Hepatocyte (in vitro differentiated cells): ENCODE results near the gene CBFA2T3. TPM values are rescaled to one million over a fixed set of nuclear protein-coding genes. Genes with fewer than 3 reads are reported as not detected.

Source experiments
- DNase-seq: peaks from one replicate; pipeline ENCODE4 v3.0.0-alpha.2; 2016; ENCODE audit warnings: low spot score
- H2AFZ ChIP-seq: fragments of 200-600 bp; sonication (generic); 2 replicates; pipeline ENCODE4 v1.6.0; 2016; ENCODE audit warnings: antibody characterized with exemption, mild to moderate bottlenecking
- H3K27ac ChIP-seq: fragments of 200-600 bp; sonication (generic); 2 replicates; pipeline ENCODE4 v1.5.1; 2016; ENCODE audit warnings: mild to moderate bottlenecking
- H3K27me3 ChIP-seq: fragments of 200-600 bp; sonication (generic); 2 replicates; pipeline ENCODE4 v1.6.1; 2016
- H3K36me3 ChIP-seq: fragments of 200-600 bp; sonication (generic); replicated peaks from 2 replicates; pipeline ENCODE4 v1.5.1; 2016; ENCODE audit warnings: low read depth; ENCODE audit not compliant: insufficient read depth
- H3K4me1 ChIP-seq: fragments of 200-600 bp; sonication (generic); 2 replicates; pipeline ENCODE4 v1.5.1; 2016; ENCODE audit warnings: mild to moderate bottlenecking, moderate library complexity; ENCODE audit not compliant: insufficient read depth
- H3K4me2 ChIP-seq: fragments of 200-600 bp; sonication (generic); 2 replicates; pipeline ENCODE4 v1.6.0; 2016
- H3K4me3 ChIP-seq: fragments of 200-600 bp; sonication (generic); 2 replicates; pipeline ENCODE4 v1.5.1; 2016; ENCODE audit warnings: mild to moderate bottlenecking
- H3K79me2 ChIP-seq: fragments of 200-600 bp; sonication (generic); 2 replicates; pipeline ENCODE4 v1.6.0; 2017; ENCODE audit warnings: mild to moderate bottlenecking
- H3K9me2 ChIP-seq: fragments of 200-600 bp; sonication (generic); replicated peaks from 2 replicates; pipeline ENCODE4 v1.6.0; 2017; ENCODE audit warnings: mild to moderate bottlenecking; ENCODE audit not compliant: insufficient read depth
- H3K9me3 ChIP-seq: fragments of 200-600 bp; sonication (generic); 2 replicates; pipeline ENCODE4 v1.5.1; 2016; ENCODE audit warnings: low read depth, mild to moderate bottlenecking
- H4K20me1 ChIP-seq: fragments of 200-600 bp; sonication (generic); 2 replicates; pipeline ENCODE4 v1.6.0; 2016; ENCODE audit warnings: mild to moderate bottlenecking; ENCODE audit not compliant: insufficient read depth, poor library complexity, severe bottlenecking
- EZH2 ChIP-seq: fragments of 200-600 bp; sonication (generic); IDR thresholded peaks from 2 replicates; pipeline ENCODE4 v1.6.1; 2016; ENCODE audit warnings: antibody characterized with exemption, mild to moderate bottlenecking, borderline replicate concordance
- EZH2phosphoT487 ChIP-seq: fragments of 200-600 bp; sonication (generic); IDR thresholded peaks from one replicate; pipeline ENCODE4 v1.6.1; 2018; ENCODE audit warnings: antibody characterized with exemption, mild to moderate bottlenecking, low read depth, moderate library complexity; ENCODE audit not compliant: unreplicated experiment, severe bottlenecking
- WGBS: methylation state at CpG from one replicate; pipeline ENCODE4 v1.1.6; 2016; ENCODE audit warnings: low lambda C conversion rate; ENCODE audit errors: missing lambda C conversion rate; 5-methylcytosine and 5-hydroxymethylcytosine counted together
- polyA plus RNA-seq: library from polyadenylated mRNA; unstranded; fragments of >200 nt; fragmentation: Nextera tagmentation; extraction: Ambion mirVana; gene quantifications from 2 replicates; pipeline ENCODE4 v1.2.1, GENCODE V29; 2016
- total RNA-seq: library from RNA; depleted of rRNA; stranded (reverse); fragments of >200 nt; gene quantifications from 2 replicates; pipeline ENCODE4 v1.2.3, GENCODE V29; 2014
- TF ChIP-seq, protein P1 (sequence below): fragments of 200-600 bp; sonication (generic); IDR thresholded peaks from 2 replicates; pipeline ENCODE4 v1.5.1; 2016; ENCODE audit warnings: antibody characterized with exemption, mild to moderate bottlenecking; ENCODE audit not compliant: poor library complexity

Gene CBFA2T3
- total and polyA plus RNA-seq, 2 experiments from 2014 or later = 0.07 to 1.5 TPM

GRCh38 chr16:89015271-89015859 is 38.4 kb upstream of the CBFA2T3 start:
- H3K79me2 ChIP-seq = no peaks in the 10 kb centered on the region
- no peak overlapping the region for H3K4me2 ChIP-seq
- WGBS = 81% methylated on average over 15 of the region's 20 CpGs
- no peaks in the 10 kb centered on the region for H3K9me3 ChIP-seq
- no peak overlapping the region for H3K4me3 ChIP-seq
- no peaks in the 10 kb centered on the region for H4K20me1 ChIP-seq
- no peaks in the 10 kb centered on the region for H3K36me3 ChIP-seq
- no peak overlapping the region for H3K27ac ChIP-seq
- no peak for DNase-seq
- no peaks in the 10 kb centered on the region for H3K27me3 ChIP-seq
- H2AFZ ChIP-seq = no peak overlapping the region
- no peaks in the 10 kb centered on the region for H3K4me1 ChIP-seq
- TF ChIP-seq EZH2phosphoT487 = no peak
- TF ChIP-seq, protein P1, sequence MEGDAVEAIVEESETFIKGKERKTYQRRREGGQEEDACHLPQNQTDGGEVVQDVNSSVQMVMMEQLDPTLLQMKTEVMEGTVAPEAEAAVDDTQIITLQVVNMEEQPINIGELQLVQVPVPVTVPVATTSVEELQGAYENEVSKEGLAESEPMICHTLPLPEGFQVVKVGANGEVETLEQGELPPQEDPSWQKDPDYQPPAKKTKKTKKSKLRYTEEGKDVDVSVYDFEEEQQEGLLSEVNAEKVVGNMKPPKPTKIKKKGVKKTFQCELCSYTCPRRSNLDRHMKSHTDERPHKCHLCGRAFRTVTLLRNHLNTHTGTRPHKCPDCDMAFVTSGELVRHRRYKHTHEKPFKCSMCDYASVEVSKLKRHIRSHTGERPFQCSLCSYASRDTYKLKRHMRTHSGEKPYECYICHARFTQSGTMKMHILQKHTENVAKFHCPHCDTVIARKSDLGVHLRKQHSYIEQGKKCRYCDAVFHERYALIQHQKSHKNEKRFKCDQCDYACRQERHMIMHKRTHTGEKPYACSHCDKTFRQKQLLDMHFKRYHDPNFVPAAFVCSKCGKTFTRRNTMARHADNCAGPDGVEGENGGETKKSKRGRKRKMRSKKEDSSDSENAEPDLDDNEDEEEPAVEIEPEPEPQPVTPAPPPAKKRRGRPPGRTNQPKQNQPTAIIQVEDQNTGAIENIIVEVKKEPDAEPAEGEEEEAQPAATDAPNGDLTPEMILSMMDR = no peak
- no peak for TF ChIP-seq EZH2
- H3K9me2 ChIP-seq = no peaks in the 10 kb centered on the region

DNA sequence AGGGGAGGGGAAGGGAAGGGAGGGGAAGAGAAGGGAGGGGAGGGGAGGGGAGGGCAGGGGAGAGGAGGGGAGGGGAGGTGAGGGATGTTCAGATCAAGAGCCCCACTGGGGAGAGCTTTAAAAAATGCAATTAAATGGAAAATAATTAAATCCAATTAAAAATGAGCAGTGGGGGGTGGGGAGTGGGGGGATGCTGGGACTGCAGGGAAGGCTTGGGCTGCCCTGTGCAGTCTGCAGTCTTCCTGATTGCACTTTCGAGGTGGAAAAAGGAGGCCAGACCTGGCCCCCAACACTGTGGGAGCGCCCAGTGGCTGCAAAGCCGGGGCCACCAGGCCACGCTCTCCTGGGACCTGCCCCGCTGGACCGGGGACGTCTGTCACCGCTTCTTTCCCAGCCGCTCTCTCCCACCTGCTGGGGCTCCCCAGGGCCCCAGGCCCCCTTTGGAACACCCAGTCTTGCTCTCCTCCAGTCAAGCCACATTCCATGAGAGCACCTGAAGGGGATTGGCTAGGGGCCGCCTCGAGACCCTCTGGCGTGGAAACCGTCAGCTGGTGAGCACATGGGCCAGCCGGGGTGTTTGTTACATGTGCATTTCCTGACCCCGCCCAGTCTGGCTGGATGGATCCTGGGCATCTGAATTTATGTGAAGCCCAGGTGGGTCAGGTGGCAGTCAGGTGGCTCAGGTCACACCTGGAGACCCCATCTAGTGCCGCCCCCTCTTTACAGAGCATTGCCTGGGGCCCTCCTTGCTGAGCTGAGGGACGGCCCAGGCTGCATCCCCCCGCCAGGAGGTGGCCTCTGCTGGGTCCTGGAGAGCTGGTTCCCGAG is 37.6 kb upstream of the CBFA2T3 start:
- H3K4me1 ChIP-seq = no peaks in the 10 kb centered on the region
- H3K79me2 ChIP-seq = no peaks in the 10 kb centered on the region
- no peaks in the 10 kb centered on the region for H3K9me2 ChIP-seq
- 75% methylated on average over 17 of the region's 19 CpGs for WGBS
- H3K27me3 ChIP-seq = no peaks in the 10 kb centered on the region
- TF ChIP-seq EZH2phosphoT487 (no peak), EZH2 (no peak)
- TF ChIP-seq, protein P1 = no peak
- H3K4me3 ChIP-seq = no peak overlapping the region
- no peaks in the 10 kb centered on the region for H3K36me3 ChIP-seq
- H3K27ac ChIP-seq = no peak overlapping the region
- no peak overlapping the region for H2AFZ ChIP-seq
- DNase-seq = no peak
- H3K9me3 ChIP-seq = no peaks in the 10 kb centered on the region
- no peaks in the 10 kb centered on the region for H4K20me1 ChIP-seq
- no peak overlapping the region for H3K4me2 ChIP-seq

DNA sequence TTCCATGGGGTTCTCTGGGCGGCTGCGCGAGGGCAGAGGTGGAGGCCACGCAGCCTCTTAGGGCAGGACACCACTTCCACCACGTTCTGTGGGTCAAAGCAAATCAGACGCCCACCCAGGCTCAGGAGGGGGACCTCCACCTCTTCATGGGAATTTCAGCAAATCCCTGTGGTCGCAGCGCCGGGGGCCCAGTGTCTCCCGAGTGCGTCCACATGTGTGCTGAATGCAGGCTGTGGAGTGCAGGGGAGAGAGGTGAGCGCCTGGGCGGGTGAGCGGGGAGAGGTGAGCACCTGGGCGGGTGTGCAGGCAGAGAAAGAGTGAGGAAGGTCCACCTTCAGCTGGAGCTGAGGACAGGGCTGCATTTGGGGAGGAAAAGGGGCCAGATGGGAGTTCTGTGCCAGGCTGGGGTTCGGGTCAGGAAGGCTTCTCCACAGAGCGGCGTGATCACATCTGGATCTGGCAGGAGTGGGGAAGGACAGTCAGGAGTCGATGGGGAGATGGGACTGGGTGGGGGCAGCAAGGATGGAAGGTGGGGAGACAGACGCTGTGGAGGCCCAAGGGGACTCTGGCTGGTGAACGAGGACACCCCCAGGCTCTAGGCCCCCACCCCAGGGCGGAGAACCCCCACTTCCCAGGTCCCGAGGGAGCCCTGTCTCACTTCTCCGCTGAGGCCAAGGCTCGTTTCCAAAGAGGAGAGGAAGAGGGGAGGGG is 36.8 kb upstream of the CBFA2T3 start:
- WGBS = 71% methylated on average over 21 of the region's 25 CpGs
- Histone ChIP-seq H4K20me1 (no peaks in the 10 kb centered on the region), H3K4me1 (no peaks in the 10 kb centered on the region), H3K4me3 (no peak overlapping the region), H3K27me3 (no peaks in the 10 kb centered on the region), H3K9me2 (no peaks in the 10 kb centered on the region), H3K27ac (no peak overlapping the region), H3K79me2 (no peaks in the 10 kb centered on the region), H3K9me3 (no peaks in the 10 kb centered on the region), H3K4me2 (no peak overlapping the region), H2AFZ (no peak overlapping the region), H3K36me3 (no peaks in the 10 kb centered on the region)
- TF ChIP-seq EZH2 (no peak), EZH2phosphoT487 (no peak)
- TF ChIP-seq, protein P1 = no peak
- no peak for DNase-seq
